Measurements from ENCODE around the gene FASN. TPM values are rescaled to one million over a fixed set of nuclear protein-coding genes. Genes with fewer than 3 reads are reported as not detected.

Gene FASN
- total RNA-seq, 2 donors from 2014 or later = 13.8 to 46.4 TPM

DNA sequence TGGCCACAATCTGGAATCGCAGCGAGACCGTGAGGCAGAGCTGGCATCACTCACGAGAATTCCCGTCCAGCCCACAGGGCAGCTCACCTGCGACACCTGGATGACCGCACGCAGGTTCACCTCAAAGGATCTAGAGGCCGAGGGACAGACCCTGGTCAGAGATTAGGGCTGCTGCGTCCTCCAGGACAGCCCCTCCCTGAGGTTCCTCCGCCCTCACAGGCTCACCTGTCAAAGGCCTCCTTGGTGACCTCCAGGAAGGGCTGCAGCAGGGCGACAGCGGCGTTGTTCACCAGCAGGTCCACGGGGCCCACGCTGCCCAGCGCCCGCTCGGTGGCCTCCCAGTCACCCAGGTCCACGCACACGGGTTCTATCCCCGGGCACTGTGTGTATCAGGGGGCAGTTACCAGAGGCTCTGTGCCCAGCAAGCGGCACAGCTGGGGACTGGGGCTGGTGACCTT lies 61.4 kb downstream of the FASN start:
- Histone ChIP-seq H3K4me1 (peaks cover 0 to 24% of the 10 kb centered on the region in 2 donors), H3K36me3 (no peaks in the 10 kb centered on the region), H3K27me3 (no peaks in the 10 kb centered on the region), H3K27ac (peak overlapping the region; percentile 94 to 98), H3K4me3 (peak overlapping the region; percentile 68 to 71), H3K9me3 (no peaks in the 10 kb centered on the region)
- TF ChIP-seq, protein P1, sequence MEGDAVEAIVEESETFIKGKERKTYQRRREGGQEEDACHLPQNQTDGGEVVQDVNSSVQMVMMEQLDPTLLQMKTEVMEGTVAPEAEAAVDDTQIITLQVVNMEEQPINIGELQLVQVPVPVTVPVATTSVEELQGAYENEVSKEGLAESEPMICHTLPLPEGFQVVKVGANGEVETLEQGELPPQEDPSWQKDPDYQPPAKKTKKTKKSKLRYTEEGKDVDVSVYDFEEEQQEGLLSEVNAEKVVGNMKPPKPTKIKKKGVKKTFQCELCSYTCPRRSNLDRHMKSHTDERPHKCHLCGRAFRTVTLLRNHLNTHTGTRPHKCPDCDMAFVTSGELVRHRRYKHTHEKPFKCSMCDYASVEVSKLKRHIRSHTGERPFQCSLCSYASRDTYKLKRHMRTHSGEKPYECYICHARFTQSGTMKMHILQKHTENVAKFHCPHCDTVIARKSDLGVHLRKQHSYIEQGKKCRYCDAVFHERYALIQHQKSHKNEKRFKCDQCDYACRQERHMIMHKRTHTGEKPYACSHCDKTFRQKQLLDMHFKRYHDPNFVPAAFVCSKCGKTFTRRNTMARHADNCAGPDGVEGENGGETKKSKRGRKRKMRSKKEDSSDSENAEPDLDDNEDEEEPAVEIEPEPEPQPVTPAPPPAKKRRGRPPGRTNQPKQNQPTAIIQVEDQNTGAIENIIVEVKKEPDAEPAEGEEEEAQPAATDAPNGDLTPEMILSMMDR (IDR thresholded peaks at IDR 0.05) = no peak
- no peak for DNase-seq (ENCODE audit: low spot score)

DNA sequence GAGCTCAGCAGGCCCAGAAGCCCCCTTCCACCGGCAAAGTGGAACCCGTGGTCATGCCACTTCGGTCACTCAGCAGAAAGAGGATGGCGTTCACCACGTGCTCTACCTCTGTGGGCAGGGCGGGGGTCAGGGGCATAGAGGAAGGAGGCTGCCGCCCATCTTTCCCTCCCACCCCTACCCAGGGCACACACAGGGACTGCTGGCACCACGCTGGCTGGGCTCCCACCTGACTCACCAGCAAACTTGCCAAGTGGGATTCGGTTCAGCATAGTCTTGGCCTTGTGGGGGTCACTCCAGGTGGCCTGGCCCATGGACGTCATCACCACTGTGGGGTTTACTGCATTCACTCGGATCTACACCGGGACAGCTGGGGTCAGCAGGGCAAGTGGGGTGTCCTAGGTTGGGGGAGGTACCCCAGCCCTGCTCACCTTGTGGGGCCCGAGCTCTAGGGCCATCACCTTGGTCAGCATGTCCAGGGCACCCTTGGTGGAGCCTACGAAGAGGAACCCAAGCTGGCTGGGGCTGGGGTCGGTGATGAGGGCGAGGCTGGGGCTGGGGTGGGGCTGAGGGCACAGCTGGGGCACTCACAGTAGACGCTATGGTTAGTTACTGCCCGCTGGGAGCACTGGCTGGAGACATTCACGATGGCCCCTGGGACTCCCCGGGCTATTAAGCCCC lies 61.9 kb downstream of the FASN start:
- DNase-seq (ENCODE audit: low spot score) = no peak
- no peaks in the 10 kb centered on the region for H3K27me3 ChIP-seq
- H3K4me1 ChIP-seq = peaks cover 0 to 25% of the 10 kb centered on the region in 2 donors
- no peaks in the 10 kb centered on the region for H3K36me3 ChIP-seq
- peak overlapping the region; percentile 94 to 98 for H3K27ac ChIP-seq
- peak overlapping the region; percentile 68 to 71 for H3K4me3 ChIP-seq
- TF ChIP-seq, protein P1 (IDR thresholded peaks at IDR 0.05) = no peak
- H3K9me3 ChIP-seq = no peaks in the 10 kb centered on the region

- H3K4me3 ChIP-seq = no peak overlapping the region
- H3K36me3 ChIP-seq = no peaks in the 10 kb centered on the region
- DNase-seq (ENCODE audit: low spot score) = no peak
- peaks cover 0 to 31% of the 10 kb centered on the region in 2 donors for H3K4me1 ChIP-seq
- no peak overlapping the region for H3K27ac ChIP-seq
- no peaks in the 10 kb centered on the region for H3K27me3 ChIP-seq
- no peaks in the 10 kb centered on the region for H3K9me3 ChIP-seq
- TF ChIP-seq, protein P1 (IDR thresholded peaks at IDR 0.05) = no peak
Measured at GRCh38 chr17:82035488-82035887, 62.5 kb downstream of the FASN start.

- TF ChIP-seq, protein P1 (IDR thresholded peaks at IDR 0.05) = no peak
- no peak overlapping the region for H3K27ac ChIP-seq
- peaks cover 0 to 38% of the 10 kb centered on the region in 2 donors for H3K4me1 ChIP-seq
- no peaks in the 10 kb centered on the region for H3K27me3 ChIP-seq
- DNase-seq (ENCODE audit: low spot score) = no peak
- no peaks in the 10 kb centered on the region for H3K9me3 ChIP-seq
- no peak overlapping the region for H3K4me3 ChIP-seq
- H3K36me3 ChIP-seq = no peaks in the 10 kb centered on the region
Measured at GRCh38 chr17:82034371-82035011, 63.5 kb downstream of the FASN start.

DNA sequence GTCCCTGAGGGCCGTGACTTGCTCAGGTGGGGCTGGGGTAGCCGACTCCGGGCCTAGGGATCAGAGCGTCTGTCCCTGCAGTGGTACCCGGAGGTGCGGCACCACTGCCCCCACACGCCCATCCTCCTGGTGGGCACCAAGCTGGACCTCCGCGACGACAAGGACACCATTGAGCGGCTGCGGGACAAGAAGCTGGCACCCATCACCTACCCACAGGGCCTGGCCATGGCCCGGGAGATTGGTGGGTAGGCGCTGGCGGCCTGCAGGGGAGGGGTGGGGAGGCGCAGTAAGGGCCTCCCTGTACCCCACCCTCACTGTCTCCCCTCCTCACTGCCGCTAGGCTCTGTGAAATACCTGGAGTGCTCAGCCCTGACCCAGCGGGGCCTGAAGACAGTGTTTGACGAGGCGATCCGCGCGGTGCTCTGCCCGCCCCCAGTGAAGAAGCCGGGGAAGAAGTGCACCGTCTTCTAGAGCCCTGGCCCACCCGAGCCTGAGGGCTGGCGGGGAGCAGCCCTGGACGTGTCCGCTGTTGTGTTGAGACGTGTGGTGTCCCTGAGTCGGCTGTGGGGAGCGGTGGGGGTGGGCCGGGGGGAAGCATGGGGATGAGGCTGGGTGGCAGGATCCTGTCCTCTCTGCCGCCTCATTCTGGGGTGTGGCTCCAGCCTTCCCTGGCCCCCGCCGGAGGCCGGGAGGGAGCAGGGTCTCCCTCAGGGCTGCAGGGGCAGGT lies 64.5 kb downstream of the FASN start:
- TF ChIP-seq, protein P1 (IDR thresholded peaks at IDR 0.05) = no peak
- no peak overlapping the region for H3K27ac ChIP-seq
- no peak for DNase-seq (ENCODE audit: low spot score)
- H3K27me3 ChIP-seq = no peaks in the 10 kb centered on the region
- H3K36me3 ChIP-seq = no peaks in the 10 kb centered on the region
- H3K4me1 ChIP-seq = peaks cover 0 to 38% of the 10 kb centered on the region in 2 donors
- no peaks in the 10 kb centered on the region for H3K9me3 ChIP-seq
- no peak overlapping the region for H3K4me3 ChIP-seq
